GM18868 (cell line): ENCODE measurements around the gene DAZL.

Source experiments
- ATAC-seq: cut with Tn5 transposase; IDR thresholded peaks from one replicate; pipeline ENCODE4 v1.9.1; 2021; ENCODE audit warnings: mild to moderate bottlenecking, moderate library complexity; ENCODE audit not compliant: unreplicated experiment

The DAZL gene

GRCh38 chr3:16546186-16547010, 58.8 kb downstream of the DAZL start:
- no peak for ATAC-seq

DNA sequence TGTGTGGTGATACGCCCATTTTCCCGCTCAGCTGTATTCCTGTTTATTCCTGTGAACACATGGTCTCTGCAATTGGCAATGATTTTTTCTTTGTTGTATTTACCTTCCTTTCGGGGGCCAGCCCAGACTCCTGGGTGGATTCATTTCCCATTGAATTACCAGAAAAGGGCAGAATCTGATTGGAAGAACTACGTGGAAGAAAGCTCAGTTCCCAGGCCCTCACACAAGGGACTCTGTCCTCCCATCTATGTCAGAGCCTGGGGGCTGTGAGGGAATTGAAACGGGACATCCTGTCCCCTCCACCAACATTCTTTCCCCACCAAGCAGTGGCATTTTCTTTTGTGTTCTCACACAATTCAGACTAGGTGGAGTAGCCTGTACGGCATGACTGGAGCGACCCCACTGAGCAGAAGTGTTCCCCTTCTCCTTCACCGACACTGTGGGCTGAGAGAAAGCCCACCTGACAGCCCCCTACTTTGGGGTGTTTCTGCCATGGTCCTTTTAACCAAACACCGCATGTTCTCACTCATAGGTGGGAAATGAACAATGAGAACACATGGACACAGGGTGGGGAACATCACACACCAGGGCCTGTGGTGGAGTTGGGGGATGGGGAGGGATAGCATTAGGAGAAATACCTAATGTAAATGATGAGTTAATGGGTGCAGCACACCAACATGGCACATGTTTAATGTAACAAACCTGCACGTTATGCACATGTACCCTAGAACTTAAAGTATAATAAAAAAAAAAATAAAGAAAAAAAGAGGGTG, 59.6 kb downstream of the DAZL start:
- no peak for ATAC-seq

- ATAC-seq: no peak
Measured at GRCh38 chr3:16543242-16543864, 61.9 kb downstream of the DAZL start.

GRCh38 chr3:16538507-16538906, 66.7 kb downstream of the DAZL start:
- ATAC-seq: no peak

DNA sequence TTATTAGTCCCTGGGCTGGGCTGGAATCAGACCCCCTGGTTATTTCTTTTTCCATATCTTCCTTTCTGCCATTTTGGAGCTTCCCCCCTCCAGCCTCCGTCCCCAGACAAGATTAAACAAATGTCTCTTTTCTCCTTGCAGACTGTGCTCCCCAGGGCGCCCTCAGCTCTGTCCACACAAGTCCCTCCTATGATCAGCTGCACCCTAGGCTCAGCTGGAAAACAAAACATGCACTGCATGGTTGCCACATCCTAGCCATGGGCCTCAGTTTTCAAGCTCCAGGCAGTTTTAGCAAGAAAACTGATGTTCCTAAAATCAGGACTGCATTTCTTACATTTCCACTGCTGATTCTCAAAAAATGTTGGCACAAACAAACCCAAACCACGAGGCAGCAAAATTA, 68.2 kb downstream of the DAZL start:
- no peak for ATAC-seq
